AG20443 (cell line): ENCODE results near the gene MEGF11.

Source experiments
- DNase-seq: peaks from one replicate; pipeline ENCODE4 v3.0.0; 2012; ENCODE audit warnings: low spot score, mixed read lengths

MEGF11 gene

GRCh38 chr15:66089049-66089448 is 164.5 kb downstream of the MEGF11 start:
- DNase-seq = no peak

GRCh38 chr15:66085128-66085527 is 168.4 kb downstream of the MEGF11 start:
- no peak for DNase-seq

- no peak for DNase-seq
These were observed 168.8 kb downstream of the MEGF11 start for GRCh38 chr15:66084704-66085103.

GRCh38 chr15:66080717-66081398 is 172.7 kb downstream of the MEGF11 start:
- DNase-seq = peak; percentile 78

- DNase-seq = no peak
These were observed 174.6 kb downstream of the MEGF11 start for GRCh38 chr15:66078929-66079275.

- no peak for DNase-seq
These were observed 175.2 kb downstream of the MEGF11 start for GRCh38 chr15:66078196-66078928.

- no peak for DNase-seq
These were observed 176.3 kb downstream of the MEGF11 start for GRCh38 chr15:66077320-66077663.

- no peak for DNase-seq
These were observed 176.8 kb downstream of the MEGF11 start for GRCh38 chr15:66076591-66077319.

GRCh38 chr15:66075947-66076346 is 177.6 kb downstream of the MEGF11 start:
- DNase-seq = no peak

GRCh38 chr15:66072616-66073361 is 180.8 kb downstream of the MEGF11 start:
- DNase-seq = no peak

GRCh38 chr15:66071921-66072295 is 181.6 kb downstream of the MEGF11 start:
- DNase-seq = peak; percentile 59

GRCh38 chr15:66071160-66071920 is 182.2 kb downstream of the MEGF11 start:
- DNase-seq = peak; percentile 38

- no peak for DNase-seq
These were observed 183.2 kb downstream of the MEGF11 start for GRCh38 chr15:66070220-66070934.

- DNase-seq = no peak
These were observed 183.8 kb downstream of the MEGF11 start for GRCh38 chr15:66069751-66070150.

GRCh38 chr15:66068801-66069200 is 184.7 kb downstream of the MEGF11 start:
- no peak for DNase-seq

- no peak for DNase-seq
These were observed 185.9 kb downstream of the MEGF11 start for GRCh38 chr15:66067687-66068086.

GRCh38 chr15:66066481-66066880 is 187.1 kb downstream of the MEGF11 start:
- no peak for DNase-seq

GRCh38 chr15:66066005-66066404 is 187.5 kb downstream of the MEGF11 start:
- DNase-seq = no peak

- no peak for DNase-seq
These were observed 188.2 kb downstream of the MEGF11 start for GRCh38 chr15:66065325-66065724.

- DNase-seq = no peak
These were observed 190.4 kb downstream of the MEGF11 start for GRCh38 chr15:66063147-66063546.

- no peak for DNase-seq
These were observed 196.5 kb downstream of the MEGF11 start for GRCh38 chr15:66057089-66057488.
